Measurements from ENCODE around the gene SQSTM1.

The SQSTM1 gene

GRCh38 chr5:179841621-179842020 is 20.9 kb downstream of the SQSTM1 start:
- no peaks in the 10 kb centered on the region for H4K20me1 ChIP-seq (ENCODE audit: insufficient read depth)
- H3K79me2 ChIP-seq (ENCODE audit: insufficient read depth, low read depth) = no peaks in the 10 kb centered on the region
- TF ChIP-seq, protein P1, sequence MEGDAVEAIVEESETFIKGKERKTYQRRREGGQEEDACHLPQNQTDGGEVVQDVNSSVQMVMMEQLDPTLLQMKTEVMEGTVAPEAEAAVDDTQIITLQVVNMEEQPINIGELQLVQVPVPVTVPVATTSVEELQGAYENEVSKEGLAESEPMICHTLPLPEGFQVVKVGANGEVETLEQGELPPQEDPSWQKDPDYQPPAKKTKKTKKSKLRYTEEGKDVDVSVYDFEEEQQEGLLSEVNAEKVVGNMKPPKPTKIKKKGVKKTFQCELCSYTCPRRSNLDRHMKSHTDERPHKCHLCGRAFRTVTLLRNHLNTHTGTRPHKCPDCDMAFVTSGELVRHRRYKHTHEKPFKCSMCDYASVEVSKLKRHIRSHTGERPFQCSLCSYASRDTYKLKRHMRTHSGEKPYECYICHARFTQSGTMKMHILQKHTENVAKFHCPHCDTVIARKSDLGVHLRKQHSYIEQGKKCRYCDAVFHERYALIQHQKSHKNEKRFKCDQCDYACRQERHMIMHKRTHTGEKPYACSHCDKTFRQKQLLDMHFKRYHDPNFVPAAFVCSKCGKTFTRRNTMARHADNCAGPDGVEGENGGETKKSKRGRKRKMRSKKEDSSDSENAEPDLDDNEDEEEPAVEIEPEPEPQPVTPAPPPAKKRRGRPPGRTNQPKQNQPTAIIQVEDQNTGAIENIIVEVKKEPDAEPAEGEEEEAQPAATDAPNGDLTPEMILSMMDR (conservative IDR thresholded peaks at IDR 0.05; ENCODE audit: low read depth, low read length) = no peak
- H3K27ac ChIP-seq = no peak overlapping the region
- peaks cover 13% of the 10 kb centered on the region for H3K4me1 ChIP-seq (ENCODE audit: low read depth, poor library complexity, severe bottlenecking)
- H3K36me3 ChIP-seq (ENCODE audit: insufficient read depth) = no peaks in the 10 kb centered on the region
- H3K27me3 ChIP-seq (ENCODE audit: insufficient read depth, low read depth) = no peaks in the 10 kb centered on the region
- H3K4me2 ChIP-seq = no peak overlapping the region
- H2AFZ ChIP-seq (ENCODE audit: low read depth) = no peak overlapping the region
- no peak overlapping the region for H3K9ac ChIP-seq
- no peak overlapping the region for H3K4me3 ChIP-seq (IDR thresholded peaks at IDR 0.05; ENCODE audit: insufficient read depth, low read depth, low read length)

- Histone ChIP-seq H3K79me2 (ENCODE audit: insufficient read depth, low read depth) (no peaks in the 10 kb centered on the region), H3K27ac (no peak overlapping the region), H3K27me3 (ENCODE audit: insufficient read depth, low read depth) (no peaks in the 10 kb centered on the region), H3K9ac (no peak overlapping the region), H3K36me3 (ENCODE audit: insufficient read depth) (no peaks in the 10 kb centered on the region), H3K4me3 (IDR thresholded peaks at IDR 0.05; ENCODE audit: insufficient read depth, low read depth, low read length) (no peak overlapping the region), H3K4me1 (ENCODE audit: low read depth, poor library complexity, severe bottlenecking) (no peaks in the 10 kb centered on the region), H3K4me2 (no peak overlapping the region), H4K20me1 (ENCODE audit: insufficient read depth) (no peaks in the 10 kb centered on the region), H2AFZ (ENCODE audit: low read depth) (no peak overlapping the region)
- TF ChIP-seq, protein P1 (conservative IDR thresholded peaks at IDR 0.05; ENCODE audit: low read depth, low read length) = no peak
Measured at GRCh38 chr5:179852993-179853547, 32.4 kb downstream of the SQSTM1 start.

GRCh38 chr5:179854356-179854755 is 33.7 kb downstream of the SQSTM1 start:
- Histone ChIP-seq H3K27ac (no peak overlapping the region), H3K79me2 (ENCODE audit: insufficient read depth, low read depth) (no peaks in the 10 kb centered on the region), H3K9ac (no peak overlapping the region), H3K4me2 (no peak overlapping the region), H3K4me1 (ENCODE audit: low read depth, poor library complexity, severe bottlenecking) (no peaks in the 10 kb centered on the region), H3K36me3 (ENCODE audit: insufficient read depth) (no peaks in the 10 kb centered on the region), H4K20me1 (ENCODE audit: insufficient read depth) (no peaks in the 10 kb centered on the region), H3K4me3 (IDR thresholded peaks at IDR 0.05; ENCODE audit: insufficient read depth, low read depth, low read length) (no peak overlapping the region), H2AFZ (ENCODE audit: low read depth) (no peak overlapping the region), H3K27me3 (ENCODE audit: insufficient read depth, low read depth) (no peaks in the 10 kb centered on the region)
- TF ChIP-seq, protein P1 (conservative IDR thresholded peaks at IDR 0.05; ENCODE audit: low read depth, low read length) = no peak

- Histone ChIP-seq H3K4me2 (peak overlapping the region; percentile 51; the same call in 1 of the 2 replicates), H3K27ac (peak overlapping the region; percentile 33; the same call in 1 of the 2 replicates), H3K9ac (peak overlapping the region; percentile 39; the same call in 1 of the 2 replicates), H3K4me1 (ENCODE audit: low read depth, poor library complexity, severe bottlenecking) (no peaks in the 10 kb centered on the region), H3K27me3 (ENCODE audit: insufficient read depth, low read depth) (no peaks in the 10 kb centered on the region), H3K4me3 (IDR thresholded peaks at IDR 0.05; ENCODE audit: insufficient read depth, low read depth, low read length) (no peak overlapping the region), H3K36me3 (ENCODE audit: insufficient read depth) (no peaks in the 10 kb centered on the region), H2AFZ (ENCODE audit: low read depth) (peak overlapping the region; percentile 82), H3K79me2 (ENCODE audit: insufficient read depth, low read depth) (no peaks in the 10 kb centered on the region), H4K20me1 (ENCODE audit: insufficient read depth) (no peaks in the 10 kb centered on the region)
- TF ChIP-seq, protein P1 (conservative IDR thresholded peaks at IDR 0.05; ENCODE audit: low read depth, low read length) = no peak
Measured at GRCh38 chr5:179858241-179858585, 37.5 kb downstream of the SQSTM1 start.

Data from KMS-11 (cell line).